SK-N-SH treated with all-trans-retinoic acid at 6 μM for 48 hours (cell line): ENCODE measurements around the gene MSLN.

Experiments
- ATAC-seq: fragments of 200-7000 bp; cut with Tn5 transposase; 3 replicates; pipeline ENCODE4 v1.9.1; 2020; ENCODE audit warnings: mild to moderate bottlenecking, moderate library complexity
- ARNTL ChIP-seq: fragments of 450-650 bp; formaldehyde crosslinking; IDR thresholded peaks from 2 replicates; pipeline ENCODE4 v1.5.0; 2020; ENCODE audit warnings: low read depth, mild to moderate bottlenecking, moderate library complexity, borderline replicate concordance
- BACH2 ChIP-seq: fragments of 250-450 bp; sonication (Bioruptor Pico); IDR thresholded peaks from 2 replicates; pipeline ENCODE4 v1.9.0; 2021; ENCODE audit warnings: mild to moderate bottlenecking, borderline replicate concordance
- CREB5 ChIP-seq: fragments of 250-450 bp; sonication (Bioruptor Pico); IDR thresholded peaks from 2 replicates; pipeline ENCODE4 v1.5.1; 2020; ENCODE audit warnings: low read depth, mild to moderate bottlenecking, moderate library complexity
- CSDC2 ChIP-seq: fragments of 250-450 bp; sonication (Bioruptor Pico); IDR thresholded peaks from 2 replicates; pipeline ENCODE4 v1.5.0; 2020; ENCODE audit warnings: mild to moderate bottlenecking, moderate library complexity
- ESRRG ChIP-seq: fragments of 250-450 bp; sonication (Bioruptor Pico); IDR thresholded peaks from 2 replicates; pipeline ENCODE4 v1.6.1; 2021; ENCODE audit warnings: mild to moderate bottlenecking
- GLIS3 ChIP-seq: fragments of 250-450 bp; sonication (Bioruptor Pico); IDR thresholded peaks from 2 replicates; pipeline ENCODE4 v1.5.0; 2020; ENCODE audit warnings: mild to moderate bottlenecking, moderate library complexity
- ISL1 ChIP-seq: fragments of 250-450 bp; sonication (Bioruptor Pico); IDR thresholded peaks from 2 replicates; pipeline ENCODE4 v2.1.2; 2022; ENCODE audit warnings: mild to moderate bottlenecking, moderate library complexity
- PATZ1 ChIP-seq: fragments of 250-450 bp; sonication (Bioruptor Pico); IDR thresholded peaks from 2 replicates; pipeline ENCODE4 v1.8.0; 2020; ENCODE audit warnings: mild to moderate bottlenecking, moderate library complexity, borderline replicate concordance
- POU6F1 ChIP-seq: fragments of 250-450 bp; sonication (Bioruptor Pico); IDR thresholded peaks from 2 replicates; pipeline ENCODE4 v1.8.0; 2021; ENCODE audit warnings: low read depth, mild to moderate bottlenecking, moderate library complexity, borderline replicate concordance
- PPARA ChIP-seq: fragments of 250-450 bp; sonication (Bioruptor Pico); IDR thresholded peaks from 2 replicates; pipeline ENCODE4 v1.5.0; 2020; ENCODE audit warnings: mild to moderate bottlenecking, borderline replicate concordance
- RARB ChIP-seq: fragments of 250-450 bp; sonication (Bioruptor Pico); IDR thresholded peaks from 2 replicates; pipeline ENCODE4 v1.8.0; 2021; ENCODE audit warnings: mild to moderate bottlenecking, moderate library complexity
- SNAI2 ChIP-seq: fragments of 250-450 bp; sonication (Bioruptor Pico); IDR thresholded peaks from 2 replicates; pipeline ENCODE4 v1.5.0; 2020; ENCODE audit warnings: mild to moderate bottlenecking, moderate library complexity
- TCF4 ChIP-seq: fragments of 250-450 bp; sonication (Bioruptor Pico); IDR thresholded peaks from 2 replicates; pipeline ENCODE4 v1.8.0; 2021; ENCODE audit warnings: mild to moderate bottlenecking, moderate library complexity, borderline replicate concordance
- TOX ChIP-seq: fragments of 250-450 bp; sonication (Bioruptor Pico); IDR thresholded peaks from 2 replicates; pipeline ENCODE4 v1.8.0; 2021; ENCODE audit warnings: mild to moderate bottlenecking, moderate library complexity, borderline replicate concordance
- TSHZ2 ChIP-seq: fragments of 250-450 bp; sonication (Bioruptor Pico); IDR thresholded peaks from 2 replicates; pipeline ENCODE4 v1.5.0; 2020; ENCODE audit warnings: mild to moderate bottlenecking, moderate library complexity
- ZC3H10 ChIP-seq: fragments of 250-450 bp; sonication (Bioruptor Pico); IDR thresholded peaks from 2 replicates; pipeline ENCODE4 v1.5.1; 2021; ENCODE audit warnings: mild to moderate bottlenecking, moderate library complexity
- ZFP3 ChIP-seq: fragments of 250-450 bp; sonication (Bioruptor Pico); IDR thresholded peaks from 2 replicates; pipeline ENCODE4 v1.5.0; 2020; ENCODE audit warnings: mild to moderate bottlenecking, moderate library complexity
- ZFP30 ChIP-seq: fragments of 450-650 bp; formaldehyde crosslinking; IDR thresholded peaks from 2 replicates; pipeline ENCODE4 v1.5.0; 2022; ENCODE audit warnings: mild to moderate bottlenecking, moderate library complexity
- ZNF565 ChIP-seq: fragments of 450-650 bp; formaldehyde crosslinking; conservative IDR thresholded peaks from 2 replicates; pipeline ENCODE4 v1.5.0; 2020; ENCODE audit warnings: low read depth, mild to moderate bottlenecking, moderate library complexity
- ZNF70 ChIP-seq: fragments of 450-650 bp; formaldehyde crosslinking; IDR thresholded peaks from 2 replicates; pipeline ENCODE4 v1.5.0; 2020; ENCODE audit warnings: mild to moderate bottlenecking, moderate library complexity
- ZNF8 ChIP-seq: fragments of 450-650 bp; formaldehyde crosslinking; IDR thresholded peaks from 2 replicates; pipeline ENCODE4 v1.5.0; 2020; ENCODE audit warnings: mild to moderate bottlenecking, moderate library complexity

Gene MSLN

GRCh38 chr16:797686-798085, 37.2 kb downstream of the MSLN start:
- TF ChIP-seq SNAI2 (CRISPR knock-in tag) (no peak), TCF4 (no peak), ZFP30 (no peak), ZNF565 (CRISPR knock-in tag) (no peak), ZC3H10 (CRISPR knock-in tag) (no peak), CREB5 (CRISPR knock-in tag) (no peak), TOX (CRISPR knock-in tag) (no peak), PPARA (CRISPR knock-in tag) (no peak), ZFP3 (CRISPR knock-in tag) (no peak), GLIS3 (CRISPR knock-in tag) (no peak), TSHZ2 (CRISPR knock-in tag) (no peak)

GRCh38 chr16:798666-799065, 38.1 kb downstream of the MSLN start:
- no peak for ATAC-seq
- TF ChIP-seq PPARA (CRISPR knock-in tag) (no peak), CSDC2 (no peak), ZNF70 (CRISPR knock-in tag) (no peak), PATZ1 (CRISPR knock-in tag) (no peak), GLIS3 (CRISPR knock-in tag) (no peak), ARNTL (CRISPR knock-in tag) (no peak), ISL1 (CRISPR knock-in tag) (no peak), ZNF565 (CRISPR knock-in tag) (no peak), POU6F1 (no peak), BACH2 (CRISPR knock-in tag) (no peak)

More at GRCh38 chr16:797686-798085, 37.2 kb downstream of the MSLN start:
- ATAC-seq = no peak

- ATAC-seq = no peak
- TF ChIP-seq GLIS3 (CRISPR knock-in tag) = no peak
- TF ChIP-seq ESRRG = no peak
- no peak for TF ChIP-seq PPARA (CRISPR knock-in tag)
- TF ChIP-seq ZNF8 = no peak
- no peak for TF ChIP-seq RARB
Measured at GRCh38 chr16:799111-799947, 38.8 kb downstream of the MSLN start.
